Measurements from ENCODE around the gene GTF2H3.

GRCh38 chr12:123617580-123617979, 16.0 kb upstream of the GTF2H3 start:
- TF ChIP-seq POLR2A (IDR thresholded peaks at IDR 0.05) (no peak), CTCF (IDR thresholded peaks at IDR 0.05 in 8 of 11, conservative IDR thresholded peaks at IDR 0.05 in 3 of 11) (no peak), POLR2AphosphoS5 (IDR thresholded peaks at IDR 0.05) (no peak)

All from spleen (tissue), 7 donors.